Upper lobe of left lung (tissue), 6 donors: ENCODE data around the gene MT2A. TPM values are rescaled to one million over a fixed set of nuclear protein-coding genes. Genes with fewer than 3 reads are reported as not detected.
A peak's percentile ranks its signal among the peaks of the same experiment; 100 is the strongest.

Source experiments
- ATAC-seq, 2 donors: fragments of 200-7000 bp; cut with Tn5 transposase; one replicate each; pipeline ENCODE4 v1.9.1; 2022; ENCODE audit warnings: mild to moderate bottlenecking in 2 of 2, moderate library complexity in 2 of 2; ENCODE audit not compliant: low FRiP score in 2 of 2
- DNase-seq, 2 donors: peaks; one replicate each; pipeline ENCODE4 v3.0.0-alpha.2; 2019 to 2020
- H3K27ac ChIP-seq, 4 donors: fragments of 200-600 bp; sonication (generic); one replicate each; pipeline ENCODE4 v1.5.1; 2016 to 2019
- H3K27me3 ChIP-seq, 4 donors: fragments of 200-600 bp; sonication (generic); one replicate each; pipeline ENCODE4 v1.5.1; 2017 to 2019
- H3K36me3 ChIP-seq, 4 donors: fragments of 200-600 bp; sonication (generic); one replicate each; pipeline ENCODE4 v1.5.1; 2016 to 2019
- H3K4me1 ChIP-seq, 4 donors: fragments of 200-600 bp; sonication (generic); one replicate each; pipeline ENCODE4 v1.5.1; 2018 to 2019
- H3K4me3 ChIP-seq, 4 donors: fragments of 200-600 bp; sonication (generic); one replicate each; pipeline ENCODE4 v1.5.1; 2017 to 2019; ENCODE audit warnings: mild to moderate bottlenecking in 2 of 4, moderate library complexity in 1 of 4
- H3K9me3 ChIP-seq, 4 donors: fragments of 200-600 bp; sonication (generic); one replicate each; pipeline ENCODE4 v1.5.1; 2018 to 2019
- CTCF ChIP-seq, 6 experiments: fragments of 450-650 bp in 4 of 6; fragments of 200-600 bp in 2 of 6; sonication (generic) in 2 of 6; IDR thresholded peaks; one replicate each; pipeline ENCODE4 v1.5.1; 2016 to 2019; ENCODE audit warnings: antibody characterized with exemption in 6 of 6
- EP300 ChIP-seq, 4 donors: sonication (generic); formaldehyde crosslinking; IDR thresholded peaks; one replicate each; pipeline ENCODE4 v1.5.1; 2017; ENCODE audit warnings: antibody characterized with exemption in 4 of 4, control low read depth in 2 of 4
- POLR2A ChIP-seq, 4 donors: fragments of 450-650 bp; IDR thresholded peaks; one replicate each; pipeline ENCODE4 v1.5.1; 2016 to 2017; ENCODE audit warnings: antibody characterized with exemption in 4 of 4, mild to moderate bottlenecking in 2 of 4
- POLR2AphosphoS5 ChIP-seq, 2 donors: sonication (generic); formaldehyde crosslinking; IDR thresholded peaks; one replicate each; pipeline ENCODE4 v1.5.1; 2017; ENCODE audit warnings: antibody characterized with exemption in 2 of 2
- WGBS, 2 donors: methylation state at CpG; one replicate each; pipeline ENCODE4 v1.1.5; 2017 to 2018; 5-methylcytosine and 5-hydroxymethylcytosine counted together
- total RNA-seq, 6 donors: library from RNA; depleted of rRNA in 4 of 6; stranded (reverse); fragments of >200 nt in 4 of 6; gene quantifications; one replicate each; pipeline versions ENCODE4 v1.1.0 to v1.2.1, GENCODE V29; 2016 to 2021
- donor health status: DM: no; HTN: no; CAD: no; lungs with moderate emphysema.
- donor health status: DM: no; HTN: yes; CAD: no; lungs with severe emphysema.

Gene MT2A
- total RNA-seq, 6 donors from 2014 or later, result 137 to 552 (median 338) TPM

DNA sequence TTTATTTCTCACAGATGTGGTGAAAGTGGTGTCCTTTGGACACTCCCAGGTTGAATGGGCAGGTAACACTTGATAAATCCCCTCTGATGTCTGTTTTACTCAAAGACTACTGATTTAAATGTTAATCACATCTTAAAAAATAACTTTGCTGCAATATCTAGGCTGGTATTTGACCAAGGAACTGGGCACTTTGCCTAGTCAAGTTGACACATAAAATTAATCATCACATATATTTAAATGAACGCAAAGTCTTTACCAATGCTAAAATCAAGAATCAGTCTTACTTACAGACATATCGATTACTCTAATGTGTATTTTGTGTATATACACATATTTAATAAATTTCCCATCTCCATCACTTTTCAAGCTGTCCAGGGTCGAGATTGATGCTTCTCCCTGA, 7.0 kb downstream of the MT2A start:
- Histone ChIP-seq H3K9me3 (no peaks in the 10 kb centered on the region), H3K36me3 (no peaks in the 10 kb centered on the region), H3K27ac (no peak overlapping the region), H3K27me3 (no peaks in the 10 kb centered on the region), H3K4me1 (peaks cover 22 to 29% (median 24%) of the 10 kb centered on the region in 4 donors), H3K4me3 (no peak overlapping the region)
- ATAC-seq (no peak), DNase-seq (no peak)
- TF ChIP-seq POLR2A (IDR thresholded peaks at IDR 0.05), result no peak
- TF ChIP-seq EP300 (IDR thresholded peaks at IDR 0.05), result no peak
- no peak for TF ChIP-seq POLR2AphosphoS5 (IDR thresholded peaks at IDR 0.05)
- TF ChIP-seq CTCF (IDR thresholded peaks at IDR 0.05), result no peak
- WGBS, 2 donors, result 93 to 95% methylated on average over 3 of the region's 3 CpGs

- H3K36me3 ChIP-seq, result no peaks in the 10 kb centered on the region
- no peaks in the 10 kb centered on the region for H3K27me3 ChIP-seq
- peak overlapping the region in 3 of 4 donors; percentile 48 to 55 (median 52) for H3K4me3 ChIP-seq
- H3K4me1 ChIP-seq, result peaks cover 8 to 16% (median 14%) of the 10 kb centered on the region in 4 donors
- no peak for TF ChIP-seq POLR2AphosphoS5 (IDR thresholded peaks at IDR 0.05)
- TF ChIP-seq POLR2A (IDR thresholded peaks at IDR 0.05), result no peak
- TF ChIP-seq EP300 (IDR thresholded peaks at IDR 0.05), result peak in 1 of 4 donors; percentile 8
- no peak for TF ChIP-seq CTCF (IDR thresholded peaks at IDR 0.05)
- 32 to 45% methylated on average over 23 of the region's 23 CpGs for WGBS, 2 donors
- H3K27ac ChIP-seq, result peak overlapping the region; percentile 67 to 86 (median 82)
- ATAC-seq (peak; percentile 19 to 25), DNase-seq (no peak)
- no peaks in the 10 kb centered on the region for H3K9me3 ChIP-seq
Measured at GRCh38 chr16:56616608-56617211, 8.3 kb downstream of the MT2A start.

- WGBS, 2 donors, result 7 to 16% methylated on average over 12 to 15 of the region's 41 CpGs
Measured at GRCh38 chr16:56617212-56618085, 9.1 kb downstream of the MT2A start.

GRCh38 chr16:56618138-56618537, 9.8 kb downstream of the MT2A start:
- Histone ChIP-seq H3K27me3 (no peaks in the 10 kb centered on the region), H3K36me3 (no peaks in the 10 kb centered on the region), H3K9me3 (no peaks in the 10 kb centered on the region), H3K4me1 (peaks cover 5 to 16% (median 13%) of the 10 kb centered on the region in 4 donors), H3K27ac (peak overlapping the region in 3 of 4 donors; percentile 67 to 85 (median 78)), H3K4me3 (peak overlapping the region in 1 of 4 donors; percentile 55)
- TF ChIP-seq POLR2AphosphoS5 (IDR thresholded peaks at IDR 0.05) (no peak), CTCF (IDR thresholded peaks at IDR 0.05) (no peak), POLR2A (IDR thresholded peaks at IDR 0.05) (no peak), EP300 (IDR thresholded peaks at IDR 0.05) (no peak)
- DNase-seq (no peak), ATAC-seq (no peak)
- 83% methylated on average over 6 of the region's 6 CpGs for WGBS, 2 donors

More at GRCh38 chr16:56617212-56618085, 9.1 kb downstream of the MT2A start:
- Histone ChIP-seq H3K9me3 (no peaks in the 10 kb centered on the region), H3K27ac (peak overlapping the region; percentile 67 to 86 (median 82)), H3K4me1 (peaks cover 5 to 16% (median 13%) of the 10 kb centered on the region in 4 donors), H3K27me3 (no peaks in the 10 kb centered on the region), H3K4me3 (peak overlapping the region; percentile 5 to 55 (median 50)), H3K36me3 (no peaks in the 10 kb centered on the region)
- DNase-seq (peak; percentile 81 to 94), ATAC-seq (peak; percentile 91 to 93)
- TF ChIP-seq POLR2AphosphoS5 (IDR thresholded peaks at IDR 0.05), result peak; percentile 77 to 79
- TF ChIP-seq POLR2A (IDR thresholded peaks at IDR 0.05), result peak in 3 of 4 donors; percentile 37 to 64 (median 63)
- TF ChIP-seq CTCF (IDR thresholded peaks at IDR 0.05), result peak in 4 of 6 experiments; percentile 7 to 54 (median 33)
- no peak for TF ChIP-seq EP300 (IDR thresholded peaks at IDR 0.05)
